ENCODE data around the gene WHRN.

WHRN gene

GRCh38 chr9:114395768-114396167, 109.5 kb downstream of the WHRN start:
- ChIA-PET POLR2A (no interaction called here), CTCF (interaction anchor here (0.6 to 0.7 kb wide), 2 partner anchors 10 to 257 kb away, joined by 3 read pairs; no protein-coding TSS in a partner anchor)
- TF ChIP-seq FOXK2 (IDR thresholded peaks at IDR 0.05) (no peak), PKNOX1 (IDR thresholded peaks at IDR 0.05) (no peak), HDGF (IDR thresholded peaks at IDR 0.05; ENCODE audit: borderline replicate concordance) (no peak), TARDBP (IDR thresholded peaks at IDR 0.05) (no peak), CTBP1 (IDR thresholded peaks at IDR 0.05; ENCODE audit: borderline replicate concordance) (no peak), L3MBTL2 (conservative IDR thresholded peaks at IDR 0.05) (no peak), LEF1 (IDR thresholded peaks at IDR 0.05; ENCODE audit: borderline replicate concordance) (no peak), ELF4 (IDR thresholded peaks at IDR 0.05) (no peak), FOXA1 (IDR thresholded peaks at IDR 0.05) (no peak), FOXM1 (IDR thresholded peaks at IDR 0.05; ENCODE audit: borderline replicate concordance) (no peak), ZNF384 (IDR thresholded peaks at IDR 0.05) (no peak), SUZ12 (IDR thresholded peaks at IDR 0.05) (no peak), BHLHE40 (IDR thresholded peaks at IDR 0.05; ENCODE audit: borderline replicate concordance) (no peak), ARNT (IDR thresholded peaks at IDR 0.05) (no peak), NFRKB (IDR thresholded peaks at IDR 0.05) (no peak), SP1 (IDR thresholded peaks at IDR 0.05) (no peak)
- no peak for DNase-seq (ENCODE audit: extremely low spot score)

- ChIA-PET CTCF (interaction anchor here (0.6 to 0.7 kb wide), 2 partner anchors 9 to 258 kb away, joined by 3 read pairs; no protein-coding TSS in a partner anchor), POLR2A (no interaction called here)
- no peak for DNase-seq (ENCODE audit: extremely low spot score)
- no peak for TF ChIP-seq ZNF384 (IDR thresholded peaks at IDR 0.05)
- TF ChIP-seq L3MBTL2 (conservative IDR thresholded peaks at IDR 0.05), result no peak
- no peak for TF ChIP-seq LEF1 (IDR thresholded peaks at IDR 0.05; ENCODE audit: borderline replicate concordance)
- TF ChIP-seq FOXM1 (IDR thresholded peaks at IDR 0.05; ENCODE audit: borderline replicate concordance), result no peak
- no peak for TF ChIP-seq HDGF (IDR thresholded peaks at IDR 0.05; ENCODE audit: borderline replicate concordance)
- TF ChIP-seq SUZ12 (IDR thresholded peaks at IDR 0.05), result no peak
- TF ChIP-seq FOXK2 (IDR thresholded peaks at IDR 0.05), result no peak
- TF ChIP-seq FOXA1 (IDR thresholded peaks at IDR 0.05), result no peak
- no peak for TF ChIP-seq ARNT (IDR thresholded peaks at IDR 0.05)
- no peak for TF ChIP-seq CTBP1 (IDR thresholded peaks at IDR 0.05; ENCODE audit: borderline replicate concordance)
Observed at GRCh38 chr9:114395334-114395617, 110.0 kb downstream of the WHRN start.

GRCh38 chr9:114394523-114395333, 110.5 kb downstream of the WHRN start:
- TF ChIP-seq HDGF (IDR thresholded peaks at IDR 0.05; ENCODE audit: borderline replicate concordance), result no peak
- TF ChIP-seq L3MBTL2 (conservative IDR thresholded peaks at IDR 0.05), result no peak
- TF ChIP-seq FOXK2 (IDR thresholded peaks at IDR 0.05), result no peak
- no peak for TF ChIP-seq SP1 (IDR thresholded peaks at IDR 0.05)
- TF ChIP-seq FOXA1 (IDR thresholded peaks at IDR 0.05), result no peak
- no peak for TF ChIP-seq TARDBP (IDR thresholded peaks at IDR 0.05)
- TF ChIP-seq LEF1 (IDR thresholded peaks at IDR 0.05; ENCODE audit: borderline replicate concordance), result no peak
- no peak for TF ChIP-seq ELF4 (IDR thresholded peaks at IDR 0.05)
- TF ChIP-seq ARNT (IDR thresholded peaks at IDR 0.05), result no peak
- TF ChIP-seq NFRKB (IDR thresholded peaks at IDR 0.05), result no peak
- CTCF ChIA-PET, result interaction anchor here (0.6 kb wide), 2 partner anchors 9 to 620 kb away, joined by 3 read pairs; no protein-coding TSS in a partner anchor
- DNase-seq (ENCODE audit: extremely low spot score), result no peak
- POLR2A ChIA-PET, result no interaction called here

GRCh38 chr9:114392749-114393112, 112.5 kb downstream of the WHRN start:
- DNase-seq (ENCODE audit: extremely low spot score), result no peak
- no peak for TF ChIP-seq ARNT (IDR thresholded peaks at IDR 0.05)
- ChIA-PET CTCF (no interaction called here), POLR2A (no interaction called here)

GRCh38 chr9:114390952-114391351, 114.3 kb downstream of the WHRN start:
- TF ChIP-seq SUZ12 (IDR thresholded peaks at IDR 0.05) (no peak), NFRKB (IDR thresholded peaks at IDR 0.05) (no peak), ZNF384 (IDR thresholded peaks at IDR 0.05) (no peak), HDGF (IDR thresholded peaks at IDR 0.05; ENCODE audit: borderline replicate concordance) (no peak), BHLHE40 (IDR thresholded peaks at IDR 0.05; ENCODE audit: borderline replicate concordance) (no peak), SP1 (IDR thresholded peaks at IDR 0.05) (no peak), FOXK2 (IDR thresholded peaks at IDR 0.05) (no peak), PKNOX1 (IDR thresholded peaks at IDR 0.05) (no peak), ELF4 (IDR thresholded peaks at IDR 0.05) (no peak), TARDBP (IDR thresholded peaks at IDR 0.05) (no peak), LEF1 (IDR thresholded peaks at IDR 0.05; ENCODE audit: borderline replicate concordance) (no peak), FOXM1 (IDR thresholded peaks at IDR 0.05; ENCODE audit: borderline replicate concordance) (no peak), ARNT (IDR thresholded peaks at IDR 0.05) (no peak), CTBP1 (IDR thresholded peaks at IDR 0.05; ENCODE audit: borderline replicate concordance) (no peak), FOXA1 (IDR thresholded peaks at IDR 0.05) (no peak), L3MBTL2 (conservative IDR thresholded peaks at IDR 0.05) (no peak)
- DNase-seq (ENCODE audit: extremely low spot score), result no peak
- ChIA-PET POLR2A (interaction anchor here (1.3 kb wide), 1 partner anchor 42 kb away, joined by 4 read pairs; no protein-coding TSS in a partner anchor), CTCF (interaction anchor here (1.3 kb wide), 1 partner anchor 15 kb away, joined by 3 read pairs; no protein-coding TSS in a partner anchor)

- POLR2A ChIA-PET, result interaction anchor here (1.3 kb wide), 1 partner anchor 41 kb away, joined by 4 read pairs; no protein-coding TSS in a partner anchor
- CTCF ChIA-PET, result interaction anchor here (1.3 kb wide), 1 partner anchor 16 kb away, joined by 3 read pairs; no protein-coding TSS in a partner anchor
- no peak for TF ChIP-seq SP1 (IDR thresholded peaks at IDR 0.05)
- TF ChIP-seq SUZ12 (IDR thresholded peaks at IDR 0.05), result no peak
- no peak for TF ChIP-seq HDGF (IDR thresholded peaks at IDR 0.05; ENCODE audit: borderline replicate concordance)
- TF ChIP-seq PKNOX1 (IDR thresholded peaks at IDR 0.05), result no peak
- TF ChIP-seq FOXK2 (IDR thresholded peaks at IDR 0.05), result no peak
- TF ChIP-seq FOXM1 (IDR thresholded peaks at IDR 0.05; ENCODE audit: borderline replicate concordance), result no peak
- no peak for TF ChIP-seq FOXA1 (IDR thresholded peaks at IDR 0.05)
- TF ChIP-seq TARDBP (IDR thresholded peaks at IDR 0.05), result no peak
- no peak for TF ChIP-seq BHLHE40 (IDR thresholded peaks at IDR 0.05; ENCODE audit: borderline replicate concordance)
- TF ChIP-seq NFRKB (IDR thresholded peaks at IDR 0.05), result no peak
- DNase-seq (ENCODE audit: extremely low spot score), result no peak
Observed at GRCh38 chr9:114389612-114390368, 115.5 kb downstream of the WHRN start.

Data from HEK293T (cell line).